HG02610 (cell line): ENCODE measurements around the gene PCDHGA9.
"Not testable (repeated sequence)": the region's sequence is repeated elsewhere in the genome, so short reads cannot be mapped to it uniquely, and the experiment has no call there.

Experiments
- ATAC-seq: cut with Tn5 transposase; IDR thresholded peaks from one replicate; pipeline ENCODE4 v1.9.1; 2021; ENCODE audit warnings: mild to moderate bottlenecking, moderate library complexity; ENCODE audit not compliant: unreplicated experiment

Gene PCDHGA9

DNA sequence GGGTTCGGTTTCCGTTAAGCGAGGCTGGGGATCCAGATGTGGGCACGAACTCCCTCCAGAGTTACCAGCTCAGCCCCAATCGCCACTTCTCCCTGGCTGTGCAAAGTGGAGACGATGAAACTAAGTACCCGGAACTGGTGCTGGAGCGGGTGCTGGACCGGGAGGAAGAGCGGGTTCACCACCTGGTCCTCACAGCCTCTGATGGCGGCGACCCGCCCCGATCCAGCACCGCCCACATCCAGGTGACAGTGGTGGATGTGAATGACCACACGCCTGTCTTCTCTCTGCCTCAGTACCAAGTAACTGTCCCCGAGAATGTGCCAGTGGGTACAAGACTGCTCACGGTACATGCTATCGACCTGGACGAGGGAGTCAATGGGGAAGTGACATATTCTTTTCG is 19.2 kb upstream of the PCDHGA9 start:
- no peak for ATAC-seq

DNA sequence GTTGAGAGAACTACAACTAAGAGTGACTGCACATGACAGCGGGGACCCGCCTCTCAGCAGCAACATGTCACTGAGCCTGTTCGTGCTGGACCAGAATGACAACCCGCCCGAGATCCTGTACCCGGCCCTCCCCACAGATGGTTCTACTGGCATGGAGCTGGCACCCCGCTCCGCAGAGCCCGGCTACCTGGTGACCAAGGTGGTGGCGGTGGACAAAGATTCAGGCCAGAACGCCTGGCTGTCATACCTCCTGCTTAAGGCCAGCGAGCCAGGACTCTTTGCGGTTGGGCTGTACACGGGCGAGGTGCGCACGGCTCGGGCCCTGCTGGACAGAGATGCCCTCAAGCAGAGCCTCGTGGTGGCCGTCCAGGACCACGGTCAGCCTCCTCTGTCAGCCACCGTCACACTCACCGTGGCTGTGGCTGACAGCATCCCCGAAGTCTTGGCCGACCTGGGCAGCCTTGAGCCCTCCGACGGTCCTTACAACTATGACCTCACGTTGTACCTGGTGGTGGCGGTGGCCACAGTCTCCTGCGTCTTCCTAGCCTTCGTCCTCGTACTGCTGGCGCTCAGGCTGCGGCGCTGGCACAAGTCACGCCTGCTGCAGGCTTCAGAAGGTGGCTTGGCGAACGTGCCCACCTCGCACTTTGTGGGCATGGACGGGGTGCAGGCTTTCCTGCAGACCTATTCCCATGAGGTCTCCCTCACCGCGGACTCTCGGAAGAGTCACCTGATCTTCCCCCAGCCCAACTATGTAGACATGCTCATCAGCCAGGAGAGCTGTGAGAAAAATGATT is 17.9 kb upstream of the PCDHGA9 start:
- no peak for ATAC-seq

DNA sequence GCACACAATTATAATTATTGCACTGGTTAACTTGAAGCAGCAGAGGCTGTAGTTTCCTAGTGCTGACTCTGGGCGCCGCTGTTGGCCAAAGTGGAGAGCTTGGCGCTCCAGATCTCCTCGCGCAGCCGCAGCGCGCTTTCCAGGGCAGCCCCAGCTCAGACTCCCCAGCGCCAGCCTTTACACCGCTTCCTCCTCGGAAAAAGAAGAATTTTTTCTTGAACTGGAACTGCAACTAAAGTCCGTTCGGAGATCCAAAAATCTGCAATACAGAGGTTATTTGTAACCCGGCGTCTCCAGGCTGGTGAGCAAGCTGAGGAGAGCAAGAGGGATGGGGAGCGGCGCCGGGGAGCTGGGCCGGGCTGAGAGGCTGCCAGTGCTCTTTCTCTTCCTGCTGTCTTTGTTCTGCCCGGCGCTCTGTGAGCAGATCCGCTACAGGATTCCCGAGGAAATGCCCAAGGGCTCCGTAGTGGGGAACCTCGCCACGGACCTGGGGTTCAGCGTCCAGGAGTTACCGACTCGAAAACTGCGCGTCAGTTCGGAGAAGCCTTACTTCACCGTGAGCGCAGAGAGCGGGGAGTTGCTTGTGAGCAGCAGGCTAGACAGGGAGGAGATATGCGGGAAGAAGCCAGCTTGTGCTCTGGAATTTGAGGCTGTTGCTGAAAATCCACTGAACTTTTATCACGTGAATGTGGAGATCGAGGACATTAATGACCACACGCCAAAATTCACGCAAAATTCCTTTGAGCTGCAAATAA is 14.8 kb upstream of the PCDHGA9 start, which contains the start of gene PCDHGB4:
PCDHGB4 (plus strand) TSS at position 142 of the 755 bp plus-strand sequence; CDS start at position 329, 187 bp downstream.
- not testable (repeated sequence) for ATAC-seq

DNA sequence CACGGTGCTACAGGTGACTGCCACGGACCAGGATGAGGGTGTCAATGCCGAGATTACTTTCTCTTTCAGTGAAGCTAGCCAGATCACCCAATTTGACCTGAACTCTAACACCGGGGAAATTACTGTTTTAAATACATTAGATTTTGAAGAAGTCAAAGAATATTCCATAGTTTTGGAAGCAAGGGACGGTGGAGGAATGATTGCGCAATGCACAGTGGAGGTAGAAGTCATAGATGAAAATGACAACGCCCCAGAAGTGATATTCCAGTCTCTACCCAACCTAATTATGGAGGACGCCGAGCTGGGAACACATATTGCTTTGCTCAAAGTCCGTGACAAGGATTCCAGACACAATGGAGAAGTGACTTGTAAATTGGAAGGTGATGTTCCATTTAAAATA is 13.9 kb upstream of the PCDHGA9 start:
- no peak for ATAC-seq

DNA sequence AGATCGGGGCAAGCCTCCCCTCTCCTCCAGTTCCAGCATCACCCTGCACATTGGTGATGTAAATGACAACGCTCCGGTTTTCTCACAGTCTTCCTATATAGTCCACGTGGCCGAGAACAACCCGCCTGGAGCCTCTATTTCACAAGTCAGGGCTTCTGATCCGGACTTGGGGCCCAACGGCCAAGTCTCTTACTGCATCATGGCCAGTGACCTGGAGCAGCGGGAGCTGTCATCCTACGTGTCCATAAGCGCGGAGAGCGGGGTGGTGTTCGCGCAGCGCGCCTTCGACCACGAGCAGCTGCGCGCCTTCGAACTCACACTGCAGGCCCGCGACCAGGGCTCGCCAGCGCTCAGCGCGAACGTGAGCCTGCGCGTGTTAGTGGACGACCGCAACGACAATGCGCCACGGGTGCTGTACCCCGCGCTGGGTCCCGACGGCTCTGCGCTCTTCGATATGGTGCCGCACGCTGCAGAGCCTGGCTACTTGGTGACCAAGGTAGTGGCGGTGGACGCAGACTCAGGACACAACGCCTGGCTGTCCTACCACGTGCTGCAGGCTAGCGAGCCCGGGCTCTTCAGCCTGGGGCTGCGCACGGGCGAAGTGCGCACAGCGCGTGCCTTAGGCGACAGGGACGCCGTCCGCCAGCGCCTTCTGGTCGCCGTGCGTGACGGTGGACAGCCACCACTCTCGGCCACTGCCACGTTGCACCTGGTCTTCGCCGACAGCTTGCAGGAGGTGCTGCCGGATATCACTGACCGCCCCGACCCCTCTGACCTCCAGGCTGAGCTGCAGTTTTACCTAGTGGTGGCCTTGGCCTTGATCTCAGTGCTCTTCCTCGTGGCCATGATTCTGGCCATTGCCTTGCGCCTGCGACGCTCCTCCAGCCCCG is 13.2 kb upstream of the PCDHGA9 start:
- ATAC-seq: no peak

DNA sequence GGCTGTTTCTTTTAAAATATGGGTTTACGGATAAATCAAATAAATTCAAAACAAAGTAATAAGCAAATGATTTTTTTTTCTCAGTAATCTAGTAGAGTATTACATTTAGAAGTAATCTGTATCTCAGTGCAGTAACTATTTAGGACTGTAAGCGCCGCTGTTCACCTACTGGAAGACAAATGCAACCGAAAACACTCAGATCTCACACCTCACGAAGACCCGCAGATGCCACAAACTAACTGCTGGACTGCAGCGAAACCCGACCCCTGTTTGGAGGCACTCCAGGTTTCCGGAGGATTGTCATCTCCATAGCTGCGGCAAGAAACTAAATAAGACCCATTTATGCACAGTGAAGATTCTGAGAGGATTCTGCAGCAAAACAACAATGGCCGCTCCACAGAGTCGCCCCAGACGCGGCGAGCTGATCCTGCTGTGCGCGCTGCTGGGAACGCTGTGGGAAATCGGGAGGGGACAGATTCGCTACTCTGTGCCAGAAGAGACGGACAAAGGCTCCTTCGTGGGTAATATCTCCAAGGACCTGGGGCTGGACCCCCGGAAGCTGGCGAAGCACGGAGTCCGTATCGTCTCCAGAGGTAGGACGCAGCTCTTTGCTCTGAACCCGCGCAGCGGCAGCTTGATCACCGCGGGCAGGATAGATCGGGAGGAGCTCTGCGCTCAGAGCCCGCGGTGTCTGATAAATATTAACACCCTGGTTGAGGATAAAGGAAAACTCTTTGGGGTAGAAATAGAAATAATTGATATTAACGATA is 10.0 kb upstream of the PCDHGA9 start, which contains the start of gene PCDHGA8:
PCDHGA8 (plus strand) TSS at position 205 of the 770 bp plus-strand sequence; CDS start at position 386, 181 bp downstream.
- ATAC-seq: no peak

DNA sequence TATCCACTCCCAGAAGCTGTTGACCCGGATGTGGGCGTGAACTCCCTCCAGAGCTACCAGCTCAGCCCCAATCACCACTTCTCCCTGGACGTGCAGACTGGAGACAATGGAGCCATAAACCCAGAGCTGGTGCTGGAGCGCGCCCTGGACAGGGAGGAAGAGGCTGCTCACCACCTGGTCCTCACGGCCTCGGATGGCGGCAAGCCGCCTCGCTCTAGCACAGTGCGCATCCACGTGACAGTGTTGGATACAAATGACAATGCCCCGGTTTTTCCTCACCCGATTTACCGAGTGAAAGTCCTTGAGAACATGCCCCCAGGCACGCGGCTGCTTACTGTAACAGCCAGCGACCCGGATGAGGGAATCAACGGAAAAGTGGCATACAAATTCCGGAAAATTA is 9.3 kb upstream of the PCDHGA9 start:
- no peak for ATAC-seq

DNA sequence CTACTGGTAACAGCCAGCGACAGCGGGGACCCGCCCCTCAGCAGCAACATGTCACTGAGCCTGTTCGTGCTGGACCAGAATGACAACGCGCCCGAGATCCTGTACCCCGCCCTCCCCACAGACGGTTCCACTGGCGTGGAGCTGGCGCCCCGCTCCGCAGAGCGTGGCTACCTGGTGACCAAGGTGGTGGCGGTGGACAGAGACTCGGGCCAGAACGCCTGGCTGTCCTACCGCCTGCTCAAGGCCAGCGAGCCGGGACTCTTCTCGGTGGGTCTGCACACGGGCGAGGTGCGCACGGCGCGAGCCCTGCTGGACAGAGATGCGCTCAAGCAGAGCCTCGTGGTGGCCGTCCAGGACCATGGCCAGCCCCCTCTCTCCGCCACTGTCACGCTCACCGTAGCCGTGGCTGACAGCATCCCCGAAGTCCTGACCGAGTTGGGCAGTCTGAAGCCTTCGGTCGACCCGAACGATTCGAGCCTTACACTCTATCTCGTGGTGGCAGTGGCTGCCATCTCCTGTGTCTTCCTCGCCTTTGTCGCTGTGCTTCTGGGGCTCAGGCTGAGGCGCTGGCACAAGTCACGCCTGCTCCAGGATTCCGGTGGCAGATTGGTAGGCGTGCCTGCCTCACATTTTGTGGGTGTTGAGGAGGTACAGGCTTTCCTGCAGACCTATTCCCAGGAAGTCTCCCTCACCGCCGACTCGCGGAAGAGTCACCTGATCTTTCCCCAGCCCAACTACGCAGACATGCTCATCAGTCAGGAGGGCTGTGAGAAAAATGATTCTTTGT is 8.0 kb upstream of the PCDHGA9 start:
- ATAC-seq: not testable (repeated sequence)

DNA sequence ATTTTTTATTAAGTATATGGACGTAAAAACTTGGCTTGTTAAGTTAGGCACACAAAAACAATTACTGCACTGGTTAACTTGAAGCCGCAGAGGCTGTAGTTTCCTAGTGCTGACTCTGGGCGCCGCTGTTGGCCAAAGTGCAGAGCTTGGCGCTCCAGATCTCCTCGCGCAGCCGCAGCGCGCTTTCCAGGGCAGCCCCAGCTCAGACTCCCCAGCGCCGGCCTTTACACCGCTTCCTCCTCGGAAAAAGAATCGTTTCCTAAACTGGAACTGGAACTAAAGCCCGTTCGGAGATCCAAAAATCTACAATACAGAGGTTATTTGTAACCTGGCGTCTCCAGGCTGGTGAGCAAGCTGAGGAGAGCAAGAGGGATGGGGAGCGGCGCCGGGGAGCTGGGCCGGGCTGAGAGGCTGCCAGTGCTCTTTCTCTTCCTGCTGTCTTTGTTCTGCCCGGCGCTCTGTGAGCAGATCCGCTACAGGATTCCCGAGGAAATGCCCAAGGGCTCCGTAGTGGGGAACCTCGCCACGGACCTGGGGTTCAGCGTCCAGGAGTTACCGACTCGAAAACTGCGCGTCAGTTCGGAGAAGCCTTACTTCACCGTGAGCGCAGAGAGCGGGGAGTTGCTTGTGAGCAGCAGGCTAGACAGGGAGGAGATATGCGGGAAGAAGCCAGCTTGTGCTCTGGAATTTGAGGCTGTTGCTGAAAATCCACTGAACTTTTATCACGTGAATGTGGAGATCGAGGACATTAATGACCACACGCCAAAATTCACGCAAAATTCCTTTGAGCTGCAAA is 4.6 kb upstream of the PCDHGA9 start, which contains the start of gene PCDHGB5:
PCDHGB5 (plus strand) TSS at position 192 of the 796 bp plus-strand sequence; CDS start at position 373, 181 bp downstream.
- peak; percentile 95 for ATAC-seq

DNA sequence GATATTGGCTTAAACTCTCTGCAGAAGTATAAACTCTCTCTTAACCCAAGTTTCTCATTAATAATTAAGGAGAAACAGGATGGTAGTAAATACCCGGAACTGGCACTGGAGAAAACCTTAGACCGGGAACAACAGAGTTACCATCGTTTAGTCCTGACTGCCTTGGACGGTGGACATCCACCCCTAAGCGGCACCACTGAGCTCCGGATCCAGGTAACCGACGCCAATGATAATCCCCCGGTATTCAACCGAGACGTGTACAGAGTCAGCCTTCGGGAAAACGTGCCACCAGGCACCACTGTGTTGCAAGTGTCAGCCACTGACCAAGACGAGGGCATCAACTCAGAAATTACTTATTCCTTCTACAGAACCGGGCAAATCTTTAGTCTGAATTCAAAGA is 4.0 kb upstream of the PCDHGA9 start:
- no peak for ATAC-seq

DNA sequence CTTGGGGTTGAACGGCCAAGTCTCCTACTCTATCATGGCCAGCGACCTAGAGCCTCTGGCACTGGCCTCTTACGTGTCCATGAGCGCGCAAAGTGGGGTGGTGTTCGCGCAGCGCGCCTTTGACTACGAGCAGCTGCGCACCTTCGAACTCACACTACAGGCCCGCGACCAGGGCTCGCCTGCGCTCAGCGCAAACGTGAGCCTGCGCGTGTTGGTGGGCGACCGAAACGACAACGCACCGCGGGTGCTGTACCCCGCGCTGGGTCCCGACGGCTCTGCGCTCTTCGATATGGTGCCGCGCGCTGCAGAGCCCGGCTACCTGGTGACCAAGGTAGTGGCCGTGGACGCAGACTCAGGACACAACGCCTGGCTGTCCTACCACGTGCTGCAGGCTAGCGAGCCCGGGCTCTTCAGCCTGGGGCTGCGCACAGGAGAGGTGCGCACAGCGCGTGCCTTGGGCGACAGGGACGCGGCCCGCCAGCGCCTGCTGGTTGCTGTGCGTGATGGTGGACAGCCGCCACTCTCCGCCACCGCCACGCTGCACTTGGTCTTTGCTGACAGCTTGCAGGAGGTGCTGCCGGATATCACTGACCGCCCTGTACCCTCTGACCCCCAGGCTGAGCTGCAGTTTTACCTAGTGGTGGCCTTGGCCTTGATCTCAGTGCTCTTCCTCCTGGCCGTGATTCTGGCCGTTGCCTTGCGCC is 2.9 kb upstream of the PCDHGA9 start:
- ATAC-seq: no peak

DNA sequence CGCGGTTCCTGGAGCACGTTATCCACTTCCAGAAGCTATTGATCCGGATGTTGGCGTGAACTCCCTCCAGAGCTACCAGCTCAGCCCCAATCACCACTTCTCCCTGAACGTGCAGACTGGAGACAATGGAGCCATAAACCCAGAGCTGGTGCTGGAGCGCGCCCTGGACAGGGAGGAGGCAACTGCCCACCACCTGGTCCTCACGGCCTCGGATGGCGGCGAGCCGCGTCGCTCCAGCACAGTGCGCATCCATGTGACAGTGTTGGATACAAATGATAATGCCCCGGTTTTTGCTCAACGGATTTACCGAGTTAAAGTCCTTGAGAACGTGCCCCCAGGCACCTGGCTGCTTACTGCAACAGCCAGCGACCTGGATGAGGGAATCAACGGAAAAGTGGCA is 809 bp downstream of the PCDHGA9 start:
- no peak for ATAC-seq

DNA sequence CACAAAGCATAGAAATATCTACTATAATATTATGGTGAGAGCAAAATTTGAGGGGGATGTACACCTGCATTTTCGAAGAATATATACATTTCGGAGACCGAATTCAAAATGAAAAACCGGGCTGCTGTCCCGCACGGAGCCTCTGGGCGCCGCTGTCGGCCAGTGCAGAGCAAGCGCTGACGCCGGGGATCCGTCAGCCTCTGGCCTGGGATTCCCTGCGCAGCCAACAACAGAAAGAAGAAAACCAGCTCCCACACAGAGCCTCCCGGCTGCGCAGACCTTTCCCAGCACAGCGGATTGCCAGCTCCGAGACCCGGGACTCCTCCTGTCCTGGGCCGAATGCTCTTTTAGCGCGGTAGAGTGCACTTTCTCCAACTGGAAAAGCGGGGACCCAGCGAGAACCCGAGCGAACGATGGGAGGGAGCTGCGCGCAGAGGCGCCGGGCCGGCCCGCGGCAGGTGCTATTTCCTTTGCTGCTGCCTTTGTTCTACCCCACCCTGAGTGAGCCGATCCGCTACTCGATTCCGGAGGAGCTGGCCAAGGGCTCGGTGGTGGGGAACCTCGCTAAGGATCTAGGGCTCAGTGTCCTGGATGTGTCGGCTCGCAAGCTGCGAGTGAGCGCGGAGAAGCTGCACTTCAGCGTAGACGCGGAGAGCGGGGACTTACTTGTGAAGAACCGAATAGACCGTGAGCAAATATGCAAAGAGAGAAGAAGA is 5.4 kb downstream of the PCDHGA9 start, which contains the start of gene PCDHGB6:
PCDHGB6 (plus strand) TSS at position 232 of the 716 bp plus-strand sequence; CDS start at position 414, 182 bp downstream.
- not testable (repeated sequence) for ATAC-seq

DNA sequence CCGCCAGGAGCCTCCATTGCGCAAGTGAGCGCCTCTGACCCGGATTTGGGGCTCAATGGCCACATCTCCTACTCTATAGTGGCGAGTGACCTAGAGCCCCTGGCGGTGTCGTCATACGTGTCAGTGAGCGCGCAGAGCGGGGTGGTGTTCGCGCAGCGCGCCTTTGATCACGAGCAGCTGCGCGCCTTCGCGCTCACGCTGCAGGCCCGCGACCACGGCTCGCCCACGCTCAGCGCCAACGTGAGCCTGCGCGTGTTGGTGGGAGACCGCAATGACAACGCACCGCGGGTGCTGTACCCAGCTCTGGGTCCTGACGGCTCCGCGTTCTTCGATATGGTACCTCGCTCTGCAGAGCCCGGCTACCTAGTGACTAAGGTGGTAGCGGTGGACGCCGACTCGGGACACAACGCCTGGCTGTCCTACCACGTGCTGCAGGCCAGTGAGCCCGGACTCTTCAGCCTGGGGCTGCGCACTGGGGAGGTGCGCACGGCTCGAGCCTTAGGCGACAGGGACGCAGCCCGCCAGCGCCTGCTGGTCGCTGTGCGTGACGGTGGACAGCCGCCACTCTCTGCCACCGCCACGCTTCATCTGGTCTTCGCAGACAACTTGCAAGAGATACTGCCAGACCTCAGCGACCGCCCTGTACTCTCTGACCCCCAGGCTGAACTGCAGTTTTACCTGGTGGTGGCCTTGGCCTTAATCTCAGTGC is 7.2 kb downstream of the PCDHGA9 start:
- no peak for ATAC-seq

DNA sequence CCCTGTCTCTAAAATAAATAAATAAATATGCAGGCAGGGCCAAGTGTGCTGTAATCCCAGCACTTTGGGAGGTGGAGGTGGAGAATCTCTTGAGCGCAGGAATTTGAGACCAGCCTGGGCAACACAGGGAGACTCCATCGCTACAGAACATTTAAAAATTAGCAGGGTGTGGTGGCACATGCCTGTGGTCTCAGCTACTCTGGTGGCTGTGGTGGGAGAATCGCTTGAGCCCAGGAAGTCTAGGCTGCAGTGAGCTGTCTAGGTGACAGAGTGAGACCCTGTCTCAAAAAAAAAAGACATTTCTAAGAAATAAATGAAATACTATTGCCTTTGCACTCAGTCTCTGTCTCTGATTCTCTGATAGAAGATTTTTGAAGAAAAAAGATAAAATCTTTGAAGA is 9.0 kb downstream of the PCDHGA9 start:
- no peak for ATAC-seq

DNA sequence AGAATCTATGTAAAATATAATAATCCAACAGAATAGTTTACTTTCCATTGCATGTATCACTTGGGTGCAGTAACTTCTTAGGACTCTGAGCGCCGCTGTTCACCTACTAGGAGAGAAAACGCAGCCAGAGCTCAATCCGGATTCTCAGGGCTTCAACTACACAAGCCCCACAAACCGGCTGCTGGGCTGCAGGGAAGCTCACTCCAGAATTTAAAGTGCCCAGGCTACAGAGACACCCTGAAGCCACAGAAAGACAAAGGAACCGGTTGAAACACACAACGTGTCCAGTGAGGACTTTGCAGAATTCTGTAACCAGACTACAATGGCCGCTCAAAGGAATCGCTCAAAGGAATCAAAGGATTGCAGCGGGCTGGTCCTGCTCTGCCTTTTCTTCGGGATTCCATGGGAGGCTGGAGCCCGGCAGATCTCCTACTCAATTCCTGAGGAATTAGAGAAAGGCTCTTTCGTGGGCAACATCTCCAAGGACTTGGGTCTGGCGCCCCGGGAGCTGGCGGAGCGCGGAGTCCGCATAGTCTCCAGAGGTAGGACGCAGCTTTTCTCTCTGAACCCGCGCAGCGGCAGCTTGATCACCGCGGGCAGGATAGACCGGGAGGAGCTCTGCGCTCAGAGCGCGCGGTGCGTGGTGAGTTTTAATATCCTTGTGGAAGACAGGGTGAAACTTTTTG is 10.4 kb downstream of the PCDHGA9 start, which contains the start of gene PCDHGA10:
PCDHGA10 (plus strand) TSS at position 134 of the 686 bp plus-strand sequence; CDS start at position 323, 189 bp downstream.
- peak; percentile 51 for ATAC-seq
